ENCODE measurements around the gene BLOC1S6. TPM values are rescaled to one million over a fixed set of nuclear protein-coding genes. Genes with fewer than 3 reads are reported as not detected.

Gene BLOC1S6
- total RNA-seq, 2 experiments from 2014 or later, result 49.2 to 49.7 TPM

Other genes with a start within 250 kb of the BLOC1S6 start
- gene GATM, start 208.8 kb upstream of the BLOC1S6 start, total RNA-seq, result 1 to 10 TPM; 4.9 to 5.0 TPM
- gene SLC30A4, start 64.6 kb upstream of the BLOC1S6 start, total RNA-seq, result 1 to 10 TPM; 1.9 to 2.0 TPM
- 10 to 100 TPM; 54.6 to 57.0 TPM for gene SQOR, start 47.6 kb downstream of the BLOC1S6 start, total RNA-seq

Data from activated naive CD8-positive, alpha-beta T cell treated with anti-CD3 and anti-CD28 coated beads for 36 hours (primary cell).